Left ventricle myocardium inferior (tissue), 1 donor: ENCODE results near the gene ENO2. TPM values are rescaled to one million over a fixed set of nuclear protein-coding genes. Genes with fewer than 3 reads are reported as not detected.
"Not testable (repeated sequence)": the region's sequence is repeated elsewhere in the genome, so short reads cannot be mapped to it uniquely, and the experiment has no call there.

Experiments used
- DNase-seq: peaks from one replicate; pipeline ENCODE4 v3.0.0-alpha.2; 2020
- H3K27ac ChIP-seq: fragments of 200-600 bp; replicated peaks from 2 replicates; pipeline ENCODE4 v1.8.0; 2021
- H3K27me3 ChIP-seq: fragments of 200-600 bp; 2 replicates; pipeline ENCODE4 v1.8.0; 2021; ENCODE audit warnings: low read depth
- H3K36me3 ChIP-seq: fragments of 200-600 bp; 2 replicates; pipeline ENCODE4 v1.8.0; 2021
- H3K4me1 ChIP-seq: fragments of 200-600 bp; 2 replicates; pipeline ENCODE4 v1.8.0; 2021
- H3K4me3 ChIP-seq: fragments of 200-600 bp; 2 replicates; pipeline ENCODE4 v1.8.0; 2021; ENCODE audit warnings: mild to moderate bottlenecking, moderate library complexity
- H3K9me3 ChIP-seq: fragments of 200-600 bp; replicated peaks from 2 replicates; pipeline ENCODE4 v1.8.0; 2021
- intact Hi-C: fragments of 100-400 bp; cut with micrococcal nuclease; formaldehyde crosslinking; loops from one replicate; pipeline ENCODE4 v1.11.0; 2022
- total RNA-seq: library from RNA; stranded (reverse); fragmentation: NEBNext Ultra II Directional; extraction: Animal tissue kit (Norgen Biotek cat#: 25700); gene quantifications from one replicate; pipeline ENCODE4 v1.2.1, GENCODE V29; 2021
- TF ChIP-seq, protein P1 (sequence below): fragments of 200-600 bp; IDR thresholded peaks from 2 replicates; pipeline ENCODE4 v1.8.0; 2021; ENCODE audit warnings: antibody characterized with exemption, mild to moderate bottlenecking, borderline replicate concordance
- donor health status: DM: no; HTN: yes; CAD: no; lungs with severe emphysema.

Gene ENO2
- total RNA-seq, 1 donor from 2014 or later = 14.8 TPM

DNA sequence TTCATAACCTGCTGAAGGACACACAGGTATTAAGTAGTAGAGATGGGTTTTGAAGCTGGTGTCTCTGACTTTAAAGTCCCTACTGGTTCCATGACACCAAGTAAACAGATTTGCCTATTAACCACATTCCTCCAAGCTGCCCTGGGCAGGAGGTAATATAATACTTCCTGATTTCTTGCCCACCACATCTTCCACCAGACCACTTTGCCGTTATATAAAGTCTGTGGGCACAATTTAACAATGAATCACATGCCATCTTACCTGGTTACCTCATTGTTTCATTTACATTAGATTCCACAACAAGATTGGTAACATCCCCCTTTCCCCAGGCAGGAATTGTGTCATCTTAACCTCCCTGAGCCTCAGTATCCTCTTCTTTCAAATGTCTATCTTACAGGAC lies 10.7 kb upstream of the ENO2 start:
- intact Hi-C loops = no loop called here
- peaks cover 14% of the 10 kb centered on the region for H3K4me1 ChIP-seq
- H3K4me3 ChIP-seq = no peak overlapping the region
- TF ChIP-seq, protein P1, sequence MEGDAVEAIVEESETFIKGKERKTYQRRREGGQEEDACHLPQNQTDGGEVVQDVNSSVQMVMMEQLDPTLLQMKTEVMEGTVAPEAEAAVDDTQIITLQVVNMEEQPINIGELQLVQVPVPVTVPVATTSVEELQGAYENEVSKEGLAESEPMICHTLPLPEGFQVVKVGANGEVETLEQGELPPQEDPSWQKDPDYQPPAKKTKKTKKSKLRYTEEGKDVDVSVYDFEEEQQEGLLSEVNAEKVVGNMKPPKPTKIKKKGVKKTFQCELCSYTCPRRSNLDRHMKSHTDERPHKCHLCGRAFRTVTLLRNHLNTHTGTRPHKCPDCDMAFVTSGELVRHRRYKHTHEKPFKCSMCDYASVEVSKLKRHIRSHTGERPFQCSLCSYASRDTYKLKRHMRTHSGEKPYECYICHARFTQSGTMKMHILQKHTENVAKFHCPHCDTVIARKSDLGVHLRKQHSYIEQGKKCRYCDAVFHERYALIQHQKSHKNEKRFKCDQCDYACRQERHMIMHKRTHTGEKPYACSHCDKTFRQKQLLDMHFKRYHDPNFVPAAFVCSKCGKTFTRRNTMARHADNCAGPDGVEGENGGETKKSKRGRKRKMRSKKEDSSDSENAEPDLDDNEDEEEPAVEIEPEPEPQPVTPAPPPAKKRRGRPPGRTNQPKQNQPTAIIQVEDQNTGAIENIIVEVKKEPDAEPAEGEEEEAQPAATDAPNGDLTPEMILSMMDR = no peak
- DNase-seq = no peak
- no peak overlapping the region for H3K27ac ChIP-seq
- H3K9me3 ChIP-seq = no peaks in the 10 kb centered on the region
- no peaks in the 10 kb centered on the region for H3K27me3 ChIP-seq
- no peaks in the 10 kb centered on the region for H3K36me3 ChIP-seq

DNA sequence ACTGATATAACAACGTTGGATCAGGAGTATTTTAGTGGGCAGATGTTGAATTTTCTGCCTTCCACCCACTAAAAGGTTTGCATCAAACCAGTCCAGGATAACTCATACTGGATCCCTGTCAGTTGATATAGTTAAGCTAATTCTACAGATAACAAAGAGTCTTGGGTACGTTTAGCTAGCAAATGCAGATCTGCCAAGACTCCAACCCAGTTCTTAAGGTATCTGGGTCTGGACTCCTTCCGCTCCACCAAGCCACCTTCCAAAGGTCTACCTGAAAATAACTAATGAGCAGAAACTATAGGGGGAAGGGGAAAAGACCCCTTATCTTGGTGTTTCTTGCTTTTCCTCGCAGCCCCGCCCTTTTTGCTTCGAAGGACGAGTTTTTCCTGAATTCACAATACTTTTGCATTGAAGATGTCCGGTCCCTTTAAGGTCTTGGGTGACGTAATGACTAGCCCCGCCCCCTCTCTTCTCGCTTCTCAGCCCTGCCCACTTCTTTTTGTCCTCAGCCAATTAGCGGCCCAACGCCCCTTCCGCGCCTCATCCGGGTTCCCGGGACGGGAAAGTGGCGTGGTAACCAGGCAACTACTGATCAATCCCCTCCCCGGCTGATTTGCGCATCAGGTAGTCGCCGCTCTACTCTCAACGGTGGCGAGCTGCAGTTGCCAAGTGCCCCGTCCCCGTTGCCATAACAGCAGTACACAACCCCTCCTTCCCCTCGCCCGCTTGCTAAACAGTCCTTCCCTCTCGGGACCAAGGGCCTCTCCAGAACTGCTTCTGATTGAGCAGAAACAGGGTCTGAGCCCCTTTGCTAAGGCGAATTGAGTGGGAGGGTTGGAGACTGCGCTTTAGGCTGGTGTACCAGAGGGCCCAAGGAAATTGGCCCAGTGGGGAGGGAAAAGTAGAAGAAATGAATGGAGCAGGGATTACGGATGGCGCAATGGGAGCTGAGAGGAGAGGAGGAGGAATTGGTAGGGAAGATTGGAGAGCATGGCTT lies 9.8 kb upstream of the ENO2 start, which contains the start of gene LRRC23:
LRRC23 (plus strand) TSS at position 543 of the 997 bp plus-strand sequence. CDS start 812 bp downstream, outside the sequence.
- Histone ChIP-seq H3K4me1 (peaks cover 14% of the 10 kb centered on the region), H3K4me3 (peak within 1 kb of the TSS; percentile 74), H3K27me3 (no peaks in the 10 kb centered on the region), H3K36me3 (no peaks in the 10 kb centered on the region), H3K27ac (peak within 1 kb of the TSS; percentile 77), H3K9me3 (no peaks in the 10 kb centered on the region)
- TF ChIP-seq, protein P1 = no peak
- DNase-seq = peak; percentile 96
- intact Hi-C loops = no loop called here

DNA sequence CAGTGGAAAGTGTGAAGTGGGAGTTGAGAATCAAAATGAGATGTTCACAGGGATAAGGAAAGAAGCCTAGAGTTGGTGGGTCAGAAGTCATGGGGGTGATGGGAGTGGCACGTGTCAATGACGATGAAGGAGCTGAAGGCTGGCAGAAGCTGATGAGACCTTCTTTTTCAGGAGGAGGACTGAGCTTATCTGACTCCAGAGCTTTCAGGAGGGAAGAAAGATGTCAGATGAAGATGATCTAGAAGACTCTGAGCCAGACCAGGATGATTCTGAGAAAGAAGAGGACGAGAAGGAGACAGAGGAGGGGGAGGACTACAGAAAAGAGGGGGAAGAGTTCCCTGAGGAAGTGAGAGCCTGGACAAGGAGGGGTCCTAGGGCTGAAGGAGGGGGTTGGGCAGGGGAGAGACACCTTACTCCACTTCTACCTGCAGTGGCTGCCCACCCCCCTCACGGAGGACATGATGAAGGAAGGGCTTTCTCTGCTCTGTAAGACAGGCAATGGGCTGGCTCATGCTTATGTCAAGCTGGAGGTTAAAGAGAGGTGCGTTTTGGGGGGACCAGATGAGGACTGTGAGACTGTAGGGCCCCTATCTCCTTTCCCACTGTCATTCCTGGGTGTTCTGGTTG lies 8.9 kb upstream of the ENO2 start:
- Histone ChIP-seq H3K4me3 (peak overlapping the region; percentile 74), H3K36me3 (no peaks in the 10 kb centered on the region), H3K27ac (peak overlapping the region; percentile 77), H3K27me3 (no peaks in the 10 kb centered on the region), H3K9me3 (no peaks in the 10 kb centered on the region), H3K4me1 (peaks cover 14% of the 10 kb centered on the region)
- intact Hi-C loops = no loop called here
- no peak for DNase-seq
- TF ChIP-seq, protein P1 = no peak

DNA sequence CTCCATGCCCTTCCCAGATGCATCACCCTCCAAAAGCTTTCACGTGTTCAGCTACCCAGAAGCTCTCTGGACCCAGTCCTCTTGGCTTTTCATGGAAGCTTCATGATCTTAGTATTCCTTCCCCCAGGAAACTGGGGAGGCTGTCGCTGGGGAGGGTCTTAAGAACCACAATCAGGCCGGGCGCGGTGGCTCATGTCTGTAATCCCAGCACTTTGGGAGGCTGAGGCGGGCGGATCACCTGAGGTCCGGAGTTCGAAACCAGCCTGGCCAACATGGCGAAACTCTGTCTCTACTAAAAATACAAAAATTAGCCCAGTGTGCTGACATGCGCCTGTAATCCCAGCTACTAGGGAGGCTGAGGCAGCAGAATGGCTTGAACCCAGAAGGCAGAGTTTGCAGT lies 6.2 kb upstream of the ENO2 start:
- H3K27me3 ChIP-seq, H3K36me3 ChIP-seq, H3K9me3 ChIP-seq, H3K27ac ChIP-seq, intact Hi-C loops, DNase-seq, H3K4me3 ChIP-seq: not testable (repeated sequence)
- peaks cover 14% of the 10 kb centered on the region for H3K4me1 ChIP-seq

DNA sequence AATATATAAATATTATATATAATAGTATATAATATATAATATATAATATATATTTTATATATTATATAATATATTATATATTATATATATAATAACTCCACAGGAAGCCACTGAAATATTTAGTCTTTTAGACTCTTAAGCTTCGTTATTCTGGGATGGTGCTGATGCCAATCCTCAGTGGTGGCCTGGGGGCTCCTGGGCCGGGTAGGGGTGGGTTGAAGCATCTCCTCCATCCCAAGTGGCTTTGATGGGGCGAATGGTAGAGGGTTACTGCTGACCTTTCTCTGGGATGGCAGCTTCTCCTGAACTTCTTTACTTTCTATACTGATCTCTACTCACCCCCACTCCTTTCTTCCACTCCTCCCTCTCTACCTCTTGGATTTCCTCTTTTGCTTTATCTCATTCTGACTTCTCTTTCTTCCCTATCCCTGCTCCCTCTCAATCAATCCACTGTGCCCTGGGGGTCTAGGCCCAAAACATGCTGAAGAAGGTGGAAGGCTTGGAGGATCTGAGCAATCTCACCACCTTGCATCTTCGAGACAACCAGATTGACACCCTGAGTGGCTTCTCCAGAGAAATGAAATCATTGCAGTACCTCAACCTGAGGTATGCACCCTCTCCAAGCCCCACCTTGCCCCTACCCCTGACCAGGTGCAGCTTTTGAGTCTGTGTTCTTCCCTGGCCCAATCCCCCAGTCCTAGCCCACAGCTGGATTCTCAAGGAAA lies 4.8 kb upstream of the ENO2 start:
- Histone ChIP-seq H3K27ac (no peak overlapping the region), H3K27me3 (no peaks in the 10 kb centered on the region), H3K4me1 (peaks cover 18% of the 10 kb centered on the region), H3K4me3 (no peak overlapping the region), H3K36me3 (no peaks in the 10 kb centered on the region), H3K9me3 (no peaks in the 10 kb centered on the region)
- intact Hi-C loops = no loop called here
- TF ChIP-seq, protein P1 = no peak
- no peak for DNase-seq
